Measurements from ENCODE around the gene F7. TPM values are rescaled to one million over a fixed set of nuclear protein-coding genes. Genes with fewer than 3 reads are reported as not detected.
A peak's percentile ranks its signal among the peaks of the same experiment; 100 is the strongest.

Gene F7
- total and polyA plus RNA-seq, 2 of the 4 experiments (the other 2 are of a cell fraction), result under 0.01 to 0.07 TPM

DNA sequence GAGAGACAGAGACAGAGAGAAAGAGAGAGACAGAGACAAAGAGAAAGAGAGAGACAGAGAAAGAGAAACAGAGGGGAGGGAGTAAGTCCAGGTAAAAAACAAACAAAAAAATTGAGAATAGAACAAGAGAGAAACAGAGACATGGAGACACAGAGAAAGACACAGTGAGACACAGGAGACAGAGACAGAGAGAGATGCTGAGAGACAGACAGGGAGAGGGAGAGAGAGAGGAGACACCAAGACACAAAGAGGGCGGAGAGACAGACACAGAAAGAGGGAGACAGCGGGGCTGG, 47.0 kb downstream of the F7 start:
- Histone ChIP-seq H3K56ac (ENCODE audit: extremely low read depth, insufficient read depth, low read length) (no peak overlapping the region), H2AK9ac (replicated peaks; ENCODE audit: low read depth, low read length, poor library complexity) (peak overlapping the region; percentile 96), H2BK15ac (ENCODE audit: low read depth, low read length) (peak overlapping the region; percentile 86; the same call in 1 of the 3 replicates), H3K4me1 (ENCODE audit: control insufficient read depth, insufficient read depth, low read length) (peaks cover 11% of the 10 kb centered on the region), H3K79me1 (ENCODE audit: low read depth in 1 of 2, low read length in 2 of 2) (no peaks in the 10 kb centered on the region), H4K91ac (ENCODE audit: insufficient read depth, low read depth, low read length) (peak overlapping the region; percentile 82), H2AK5ac (ENCODE audit: low read depth, low read length) (peak overlapping the region; percentile 93), H3K4me2 (ENCODE audit: low read depth, low read length) (no peak overlapping the region), H2BK20ac (ENCODE audit: low read depth, low read length) (peak overlapping the region; percentile 55; the same call in 1 of the 2 replicates), H2BK120ac (ENCODE audit: low read depth, low read length) (peak overlapping the region; percentile 56; the same call in 1 of the 2 replicates), H3K4ac (ENCODE audit: low read depth, low read length) (peak overlapping the region; percentile 77; the same call in 1 of the 2 replicates), H3K23ac (ENCODE audit: low read depth, low read length) (peak overlapping the region; percentile 45; the same call in 1 of the 2 replicates), H4K20me1 (ENCODE audit: insufficient read depth, low read length) (no peaks in the 10 kb centered on the region), H2BK5ac (ENCODE audit: low read depth, low read length, poor library complexity, severe bottlenecking) (no peak overlapping the region), H3K14ac (replicated peaks; ENCODE audit: low read depth, low read length) (peak overlapping the region; percentile 37), H4K5ac (ENCODE audit: low read depth, low read length) (peak overlapping the region; percentile 56; the same call in 1 of the 2 replicates), H4K8ac (ENCODE audit: low read depth in 2 of 2, low read length in 2 of 2) (peak overlapping the region; percentile 94 to 98; a peak in 3 of 4 replicates), H3K36me3 (ENCODE audit: control insufficient read depth, insufficient read depth, low read length) (no peaks in the 10 kb centered on the region), H3K18ac (ENCODE audit: low read depth, low read length) (no peak overlapping the region), H3K9me3 (ENCODE audit: control insufficient read depth, insufficient read depth, low read length) (no peaks in the 10 kb centered on the region), H2AFZ (replicated peaks; ENCODE audit: low read length, poor library complexity) (peak overlapping the region; percentile 93), H3K27ac (ENCODE audit: insufficient read depth, low read length) (no peak overlapping the region), H3K4me3 (ENCODE audit: insufficient read depth, low read depth, low read length) (no peak overlapping the region), H3K9ac (ENCODE audit: low read depth, low read length) (no peak overlapping the region), H3K9me1 (ENCODE audit: insufficient read depth, low read length) (peaks cover 5% of the 10 kb centered on the region; the same call in 1 of the 2 replicates), H3K27me3 (ENCODE audit: control insufficient read depth, insufficient read depth, low read length) (no peaks in the 10 kb centered on the region)
- ATAC-seq (ENCODE audit: low read depth), result no peak
- BruUV-seq (replicated peaks), result no TSS peak
- dilution Hi-C loops (cut with HindIII; ENCODE audit: low sequenced_read_pairs, unreplicated experiment) (no loop called here), intact Hi-C loops (cut with micrococcal nuclease) (loop anchor here (2.0 kb wide), 1 partner anchor 58 kb away; no protein-coding TSS in a partner anchor), in situ Hi-C loops (cut with MboI; ENCODE audit: low sequenced_read_pairs) (no loop called here)
- no peak for TF ChIP-seq RCOR1 (IDR thresholded peaks at IDR 0.05; ENCODE audit: insufficient replicate concordance, low read length)
- no peak for TF ChIP-seq MXI1 (IDR thresholded peaks at IDR 0.05; ENCODE audit: borderline replicate concordance, low read depth, low read length)
- TF ChIP-seq POLR2A (IDR thresholded peaks at IDR 0.05; ENCODE audit: low read depth, low read length), result no peak
- TF ChIP-seq, protein P1, sequence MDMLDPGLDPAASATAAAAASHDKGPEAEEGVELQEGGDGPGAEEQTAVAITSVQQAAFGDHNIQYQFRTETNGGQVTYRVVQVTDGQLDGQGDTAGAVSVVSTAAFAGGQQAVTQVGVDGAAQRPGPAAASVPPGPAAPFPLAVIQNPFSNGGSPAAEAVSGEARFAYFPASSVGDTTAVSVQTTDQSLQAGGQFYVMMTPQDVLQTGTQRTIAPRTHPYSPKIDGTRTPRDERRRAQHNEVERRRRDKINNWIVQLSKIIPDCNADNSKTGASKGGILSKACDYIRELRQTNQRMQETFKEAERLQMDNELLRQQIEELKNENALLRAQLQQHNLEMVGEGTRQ (IDR thresholded peaks at IDR 0.05; ENCODE audit: low read depth, low read length), result no peak
- TF ChIP-seq FOS (IDR thresholded peaks at IDR 0.05; ENCODE audit: low read depth, low read length), result no peak
- TF ChIP-seq, protein P2, sequence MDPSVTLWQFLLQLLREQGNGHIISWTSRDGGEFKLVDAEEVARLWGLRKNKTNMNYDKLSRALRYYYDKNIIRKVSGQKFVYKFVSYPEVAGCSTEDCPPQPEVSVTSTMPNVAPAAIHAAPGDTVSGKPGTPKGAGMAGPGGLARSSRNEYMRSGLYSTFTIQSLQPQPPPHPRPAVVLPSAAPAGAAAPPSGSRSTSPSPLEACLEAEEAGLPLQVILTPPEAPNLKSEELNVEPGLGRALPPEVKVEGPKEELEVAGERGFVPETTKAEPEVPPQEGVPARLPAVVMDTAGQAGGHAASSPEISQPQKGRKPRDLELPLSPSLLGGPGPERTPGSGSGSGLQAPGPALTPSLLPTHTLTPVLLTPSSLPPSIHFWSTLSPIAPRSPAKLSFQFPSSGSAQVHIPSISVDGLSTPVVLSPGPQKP (IDR thresholded peaks at IDR 0.05; ENCODE audit: borderline replicate concordance, low read depth, low read length), result no peak
- no peak for TF ChIP-seq CEBPB (IDR thresholded peaks at IDR 0.05; ENCODE audit: low read depth, low read length)
- no peak for TF ChIP-seq MAZ (IDR thresholded peaks at IDR 0.05; ENCODE audit: borderline replicate concordance, low read depth, low read length)
- TF ChIP-seq CHD1 (IDR thresholded peaks at IDR 0.05; ENCODE audit: low read depth, low read length), result no peak
- no peak for TF ChIP-seq RAD21 (IDR thresholded peaks at IDR 0.05; ENCODE audit: low read length)
- no peak for TF ChIP-seq SMC3 (IDR thresholded peaks at IDR 0.05; ENCODE audit: low read depth, low read length)
- no peak for TF ChIP-seq MAFK (IDR thresholded peaks at IDR 0.05; ENCODE audit: low read depth, low read length)
- TF ChIP-seq, protein P3, sequence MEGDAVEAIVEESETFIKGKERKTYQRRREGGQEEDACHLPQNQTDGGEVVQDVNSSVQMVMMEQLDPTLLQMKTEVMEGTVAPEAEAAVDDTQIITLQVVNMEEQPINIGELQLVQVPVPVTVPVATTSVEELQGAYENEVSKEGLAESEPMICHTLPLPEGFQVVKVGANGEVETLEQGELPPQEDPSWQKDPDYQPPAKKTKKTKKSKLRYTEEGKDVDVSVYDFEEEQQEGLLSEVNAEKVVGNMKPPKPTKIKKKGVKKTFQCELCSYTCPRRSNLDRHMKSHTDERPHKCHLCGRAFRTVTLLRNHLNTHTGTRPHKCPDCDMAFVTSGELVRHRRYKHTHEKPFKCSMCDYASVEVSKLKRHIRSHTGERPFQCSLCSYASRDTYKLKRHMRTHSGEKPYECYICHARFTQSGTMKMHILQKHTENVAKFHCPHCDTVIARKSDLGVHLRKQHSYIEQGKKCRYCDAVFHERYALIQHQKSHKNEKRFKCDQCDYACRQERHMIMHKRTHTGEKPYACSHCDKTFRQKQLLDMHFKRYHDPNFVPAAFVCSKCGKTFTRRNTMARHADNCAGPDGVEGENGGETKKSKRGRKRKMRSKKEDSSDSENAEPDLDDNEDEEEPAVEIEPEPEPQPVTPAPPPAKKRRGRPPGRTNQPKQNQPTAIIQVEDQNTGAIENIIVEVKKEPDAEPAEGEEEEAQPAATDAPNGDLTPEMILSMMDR (conservative IDR thresholded peaks at IDR 0.05; ENCODE audit: low read depth, low read length), result no peak
- no peak for TF ChIP-seq NFE2L2 (IDR thresholded peaks at IDR 0.05; ENCODE audit: low read depth, low read length)
- TF ChIP-seq BHLHE40 (IDR thresholded peaks at IDR 0.05; ENCODE audit: low read depth, low read length), result no peak
- no peak for TF ChIP-seq RFX5 (IDR thresholded peaks at IDR 0.05; ENCODE audit: low read depth, low read length)
- no peak for DNase-seq
- 69% methylated on average over 2 of the region's 2 CpGs; no CpG with 5 or more reads in 1 of the 2 experiments for WGBS, 2 experiments (ENCODE audit: extremely low coverage in 2 of 2, insufficient read length in 1 of 2)
- CTCF ChIA-PET, result no interaction called here
- POLR2A ChIA-PET (ENCODE audit: unreplicated experiment), result no interaction called here
